HG03060 (cell line): ENCODE results near the gene CHST6.
A peak's percentile ranks its signal among the peaks of the same experiment; 100 is the strongest.
"Not testable (repeated sequence)": the region's sequence is repeated elsewhere in the genome, so short reads cannot be mapped to it uniquely, and the experiment has no call there.

ENCODE experiments used
- ATAC-seq: cut with Tn5 transposase; IDR thresholded peaks from one replicate; pipeline ENCODE4 v1.9.1; 2021; ENCODE audit warnings: low read depth, moderate number of reproducible peaks; ENCODE audit not compliant: unreplicated experiment

CHST6 gene

DNA sequence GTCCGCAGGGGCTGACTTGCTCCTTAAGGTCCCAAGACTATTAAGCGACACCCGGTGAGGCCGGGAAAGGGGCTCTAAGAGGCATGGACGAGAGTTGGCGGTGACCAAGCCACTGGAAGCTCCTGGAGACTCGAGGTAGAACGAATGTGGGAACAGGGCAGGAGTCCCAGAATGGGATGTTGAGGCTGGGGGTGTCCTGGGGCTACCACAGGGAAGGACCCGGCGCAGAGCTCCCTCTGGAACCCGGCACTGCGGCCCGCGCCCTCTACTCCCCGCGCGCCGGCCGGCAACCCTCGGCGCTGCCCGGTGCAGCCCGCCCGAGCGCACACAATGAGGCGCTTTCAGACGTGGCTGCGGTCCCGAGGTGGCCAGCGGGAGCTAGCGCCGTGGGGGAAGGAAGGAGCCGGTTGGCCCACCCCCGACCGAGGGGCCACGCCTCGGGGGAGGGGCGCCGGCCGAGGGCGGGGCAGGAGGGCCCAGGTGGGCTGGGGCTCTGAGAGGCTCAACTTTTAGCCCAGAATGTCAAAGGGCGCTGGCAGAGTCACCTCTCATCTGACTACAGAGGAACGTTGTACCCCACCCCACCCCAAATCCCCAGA is at the start of gene CHST6:
Gene CHST6 (minus strand): TSS at position 366 of the 599 bp plus-strand sequence. CDS start 15,613 bp downstream, outside the sequence.
- no peak for ATAC-seq

DNA sequence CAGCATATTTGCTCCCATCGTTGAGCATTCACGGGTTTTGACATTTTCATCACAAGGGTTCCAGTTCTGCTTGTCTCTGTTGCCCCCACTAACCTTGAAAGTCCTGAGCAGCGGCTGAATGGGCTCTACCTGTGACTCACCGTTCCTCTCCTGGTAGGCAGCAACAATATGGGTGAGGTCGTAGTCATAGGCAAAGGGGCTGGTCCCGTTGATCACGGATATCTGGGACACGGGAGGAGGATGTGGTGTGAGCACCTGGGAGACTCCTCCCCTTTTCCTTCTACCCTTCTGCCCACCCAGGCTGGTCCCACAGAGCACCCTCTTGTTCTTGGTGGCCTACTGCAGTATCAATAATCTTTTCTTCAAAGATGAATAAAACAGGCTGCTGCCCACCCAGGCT is 47.2 kb upstream of the CHST6 start:
- not testable (repeated sequence) for ATAC-seq

DNA sequence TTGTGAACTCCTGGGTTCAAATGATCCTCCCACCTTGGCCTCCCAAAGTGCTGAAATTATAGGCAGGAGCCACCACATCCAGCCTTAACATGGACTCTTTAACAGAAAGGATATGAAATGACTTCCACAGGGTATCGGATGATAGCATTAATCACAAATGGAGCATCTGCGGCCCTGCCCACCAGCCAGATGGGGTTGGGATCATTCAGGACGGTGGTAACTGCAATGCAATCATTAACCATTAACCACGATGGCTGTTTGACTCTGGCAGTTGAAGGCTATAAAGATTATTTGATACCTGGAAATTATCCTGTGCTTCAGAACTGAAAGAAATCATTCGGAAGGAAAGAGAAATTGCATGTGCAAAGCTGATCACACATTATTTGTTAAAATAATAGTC is 46.0 kb upstream of the CHST6 start:
- ATAC-seq, result no peak

DNA sequence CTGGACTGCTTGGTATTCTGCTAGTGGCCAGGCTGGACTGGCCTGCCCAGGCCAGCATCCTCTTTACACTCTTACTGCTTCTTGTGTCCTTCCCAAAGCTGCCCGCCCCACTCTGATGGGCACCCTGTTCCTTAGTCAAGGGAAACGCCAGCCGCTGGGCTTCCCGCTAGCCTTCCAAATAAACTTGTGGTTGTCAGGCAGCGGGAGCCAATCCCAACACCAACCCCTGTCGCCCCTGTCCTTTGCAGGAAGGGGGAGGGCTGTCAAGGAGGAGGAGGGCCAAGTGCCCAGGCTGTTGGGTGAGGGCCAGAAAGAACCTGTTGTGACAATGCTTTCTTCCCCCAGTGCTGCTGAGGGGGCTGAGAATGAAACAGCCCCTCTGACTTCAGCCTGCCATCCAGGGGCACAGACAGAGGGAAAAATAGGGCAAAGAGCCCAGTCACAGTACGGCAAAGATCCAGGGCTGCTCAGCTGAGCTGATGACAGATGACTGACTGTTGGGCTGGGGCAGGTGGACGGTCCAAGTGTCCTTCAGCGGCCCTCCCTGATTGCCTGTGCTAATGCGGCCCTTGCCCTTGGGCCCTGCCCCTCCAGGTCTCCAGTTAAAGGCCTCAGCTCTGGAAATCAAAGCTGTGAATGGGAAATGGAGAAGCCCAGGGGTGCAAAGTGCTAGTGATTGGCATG is 43.8 kb upstream of the CHST6 start:
- not testable (repeated sequence) for ATAC-seq

DNA sequence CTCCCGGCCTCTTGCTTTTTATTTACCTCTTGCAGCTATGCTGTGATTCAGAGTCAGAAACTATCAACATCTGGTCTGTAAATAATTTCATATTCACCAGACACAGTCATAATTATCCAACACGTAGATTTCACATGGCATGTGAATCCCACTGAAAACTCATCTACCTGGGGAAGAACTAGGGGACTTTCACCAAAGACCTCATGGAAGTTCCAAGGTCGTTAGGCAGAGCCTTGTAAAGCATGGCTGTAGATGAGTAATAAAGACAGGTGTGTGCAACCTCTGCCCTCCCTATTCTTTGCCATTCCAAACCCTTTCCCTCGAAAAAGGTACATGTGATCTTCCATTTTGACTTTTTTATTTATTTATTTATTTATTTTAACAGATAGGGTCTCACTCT is 42.5 kb upstream of the CHST6 start:
- no peak for ATAC-seq

DNA sequence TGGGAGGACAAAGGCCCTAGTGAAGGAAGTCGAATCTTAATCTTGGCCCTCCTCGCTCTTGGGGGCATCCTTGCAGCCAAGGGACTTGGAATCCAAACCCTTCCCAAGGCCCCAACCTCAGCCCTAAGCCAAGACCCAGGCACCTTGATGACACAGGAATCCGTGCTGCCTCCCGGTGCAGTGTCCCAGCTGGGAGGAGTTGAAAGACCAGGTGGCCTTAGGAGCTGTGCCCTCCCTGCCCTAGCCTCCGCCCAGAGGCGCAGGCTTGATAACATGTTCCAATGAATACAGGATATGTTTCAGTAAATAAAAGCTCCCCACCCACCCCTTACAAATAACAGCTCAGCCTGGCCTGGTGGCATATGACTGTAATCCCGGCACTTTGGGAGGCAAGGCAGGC is 40.7 kb upstream of the CHST6 start, which contains the start of gene CHST5:
Gene CHST5 (minus strand): TSS at position 208 of the 400 bp plus-strand sequence. CDS start 5,724 bp downstream, outside the sequence.
- ATAC-seq, result no peak

DNA sequence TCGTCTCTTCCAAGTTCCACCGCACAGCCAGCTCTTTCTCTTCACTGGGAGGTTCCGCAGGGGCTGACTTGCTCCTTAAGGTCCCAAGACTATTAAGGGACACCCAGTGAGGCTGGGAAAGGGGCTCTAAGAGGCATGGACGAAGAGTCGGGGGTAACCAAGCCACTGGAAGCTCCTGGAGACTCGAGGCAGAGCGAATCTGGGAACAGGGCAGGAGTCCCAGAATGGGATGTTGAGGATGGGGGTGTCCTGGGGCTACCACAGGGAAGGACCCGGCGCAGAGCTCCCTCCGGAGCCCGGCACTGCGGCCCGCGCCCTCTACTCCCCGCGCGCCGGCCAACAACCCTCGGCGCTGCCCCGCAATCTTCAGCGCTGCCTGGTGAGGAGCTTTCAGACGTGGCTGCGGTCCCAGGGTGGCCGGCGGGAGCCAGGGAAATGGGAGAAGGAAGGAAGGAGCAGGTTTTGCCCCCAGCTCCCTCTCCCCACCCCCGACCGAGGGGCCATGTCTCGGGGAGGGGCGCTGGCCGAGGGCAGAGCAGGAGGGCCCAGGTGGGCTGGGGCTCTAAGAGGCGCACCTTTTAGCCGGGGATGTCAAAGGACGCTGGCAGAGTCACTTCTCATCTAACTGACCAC is 40.1 kb upstream of the CHST6 start:
- ATAC-seq, result no peak

DNA sequence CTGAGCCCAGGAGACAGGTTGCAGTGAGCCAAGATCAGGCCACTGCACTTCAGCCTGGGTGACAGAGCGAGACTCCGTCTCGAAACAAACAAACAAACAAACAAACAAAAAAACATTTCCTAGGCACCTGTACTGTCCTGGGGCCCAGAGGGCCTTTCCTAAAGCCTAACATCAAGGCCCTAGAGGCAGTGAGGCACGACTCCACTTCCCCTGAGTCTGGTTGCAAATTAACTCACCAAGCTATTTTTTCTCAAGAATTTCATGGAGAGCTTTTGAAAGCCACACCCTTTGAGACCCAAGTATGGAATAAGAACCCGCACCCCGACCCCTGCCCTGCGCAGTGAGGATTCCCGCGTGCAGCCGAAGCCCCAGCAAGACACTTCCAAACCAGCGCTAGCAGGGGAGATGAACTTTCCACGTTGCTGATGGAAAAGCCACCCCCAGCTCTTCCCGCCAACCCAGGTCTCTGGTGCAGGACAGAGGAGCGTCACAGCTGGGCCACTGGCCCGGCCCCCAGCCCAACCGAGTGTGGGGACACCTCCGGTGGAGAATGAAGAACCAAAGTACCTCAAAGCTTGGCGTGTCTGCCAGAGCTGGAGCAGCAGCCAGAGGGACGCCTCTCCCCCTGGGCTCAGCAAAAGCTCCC is 39.4 kb upstream of the CHST6 start:
- ATAC-seq, result no peak

DNA sequence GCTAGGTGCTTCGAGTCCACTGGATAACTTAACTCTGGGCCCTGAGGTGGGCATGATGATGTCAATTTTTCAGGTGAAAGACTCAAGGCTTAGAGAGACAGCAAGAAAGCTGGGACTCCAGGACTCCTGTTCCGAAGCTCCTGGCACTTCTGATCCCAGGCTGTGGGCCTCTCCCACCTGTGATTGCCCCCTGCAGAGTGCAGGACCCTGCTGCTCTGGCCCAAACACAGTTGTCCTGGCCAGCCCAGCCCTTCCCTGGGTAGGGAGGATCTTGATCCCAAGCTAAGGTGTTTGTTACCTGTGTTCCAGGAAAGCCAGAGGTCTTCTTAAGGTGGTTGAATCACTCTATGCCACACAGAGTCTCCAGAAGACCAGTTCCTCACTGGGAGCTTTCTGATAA is 37.5 kb upstream of the CHST6 start:
- no peak for ATAC-seq

DNA sequence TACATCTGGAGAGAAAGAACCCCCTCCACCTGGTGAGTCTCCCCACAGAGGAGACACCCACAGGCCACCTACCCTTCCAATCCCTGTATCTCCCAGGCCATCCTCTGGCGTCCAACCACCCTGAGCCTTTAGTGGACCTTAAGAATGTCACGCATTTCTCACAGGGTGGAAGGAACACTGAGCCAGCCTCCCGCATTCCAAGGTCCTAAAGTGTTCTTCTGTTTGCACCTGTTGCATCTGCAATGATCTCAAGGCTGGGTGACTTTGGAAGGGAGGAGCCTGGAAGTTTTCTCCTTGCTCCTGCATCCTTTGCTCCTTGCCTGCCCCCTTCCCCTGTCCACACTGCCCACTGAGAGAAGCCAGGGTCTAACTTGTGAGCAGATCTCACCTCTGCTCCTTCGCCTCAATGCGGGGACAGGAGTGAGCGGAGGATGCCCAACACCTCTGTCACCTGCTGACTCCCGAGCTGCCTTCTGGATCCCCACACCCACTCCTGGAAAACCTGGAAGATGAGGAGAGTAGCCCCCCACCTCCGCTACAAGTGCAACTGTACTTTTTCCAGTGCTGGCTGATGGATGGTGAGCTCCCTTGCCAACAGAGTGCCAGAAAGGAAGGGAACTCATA is 37.0 kb upstream of the CHST6 start:
- no peak for ATAC-seq

DNA sequence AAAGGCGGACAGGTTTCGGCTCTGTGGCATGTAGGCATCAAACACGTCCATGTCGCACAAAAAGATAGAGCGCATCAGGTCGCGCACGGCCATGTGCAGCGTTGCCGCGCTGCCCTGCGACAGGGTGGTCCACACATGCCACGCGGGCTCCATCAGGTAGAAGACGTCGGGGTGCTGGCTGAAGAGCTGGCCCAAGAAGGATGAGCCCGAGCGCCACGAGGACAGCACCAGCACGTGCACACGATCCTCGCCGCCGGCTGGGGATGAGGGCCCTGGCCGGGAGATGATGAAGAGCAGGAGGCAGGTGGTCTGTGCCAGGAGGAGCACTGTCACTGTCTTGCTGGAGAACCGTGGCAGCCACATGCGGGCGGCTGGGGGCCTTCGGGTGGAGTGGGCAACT is 34.7 kb upstream of the CHST6 start:
- ATAC-seq, result no peak

DNA sequence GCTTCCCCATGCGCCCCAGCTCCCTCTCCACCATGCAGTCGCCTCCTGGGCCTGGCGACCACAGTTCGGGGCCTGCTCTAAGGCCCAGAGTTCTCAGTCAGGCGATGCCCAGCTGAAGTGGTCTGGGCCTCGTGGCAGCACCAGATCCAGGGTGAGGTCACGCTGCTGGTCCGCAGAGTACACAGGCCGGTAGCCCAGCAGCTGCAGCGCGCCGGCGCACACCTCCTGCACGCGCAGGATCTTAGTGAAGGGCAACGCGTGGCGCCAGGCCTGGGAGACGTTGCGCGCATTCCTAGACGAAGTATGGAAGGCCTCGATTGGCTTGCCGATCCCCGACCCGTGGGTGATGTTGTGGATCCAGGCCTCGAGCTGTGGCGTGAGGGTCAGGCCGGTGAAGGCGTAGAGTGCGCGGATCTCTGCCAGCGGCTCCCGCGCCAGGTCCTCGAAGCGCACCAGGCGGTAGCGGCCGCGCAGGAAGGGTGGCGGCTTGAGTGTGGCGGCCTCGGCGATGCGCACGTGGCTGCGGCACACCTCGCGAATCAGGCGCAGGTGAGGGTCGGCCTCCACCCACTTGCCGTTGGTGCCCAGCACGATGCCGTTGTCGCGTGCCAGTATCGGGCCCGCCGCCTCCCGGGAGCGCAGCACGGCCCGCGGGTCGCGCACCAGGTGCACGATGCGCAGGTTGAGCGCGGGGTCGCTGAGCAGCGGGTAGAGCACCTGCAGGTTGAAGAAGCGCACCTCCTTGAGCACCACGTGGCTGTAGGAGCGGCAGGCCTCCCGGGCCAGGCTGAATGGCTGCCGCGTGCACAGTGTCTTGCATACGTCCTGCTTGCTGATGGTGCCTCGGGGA is 34.0 kb upstream of the CHST6 start:
- ATAC-seq, result no peak

DNA sequence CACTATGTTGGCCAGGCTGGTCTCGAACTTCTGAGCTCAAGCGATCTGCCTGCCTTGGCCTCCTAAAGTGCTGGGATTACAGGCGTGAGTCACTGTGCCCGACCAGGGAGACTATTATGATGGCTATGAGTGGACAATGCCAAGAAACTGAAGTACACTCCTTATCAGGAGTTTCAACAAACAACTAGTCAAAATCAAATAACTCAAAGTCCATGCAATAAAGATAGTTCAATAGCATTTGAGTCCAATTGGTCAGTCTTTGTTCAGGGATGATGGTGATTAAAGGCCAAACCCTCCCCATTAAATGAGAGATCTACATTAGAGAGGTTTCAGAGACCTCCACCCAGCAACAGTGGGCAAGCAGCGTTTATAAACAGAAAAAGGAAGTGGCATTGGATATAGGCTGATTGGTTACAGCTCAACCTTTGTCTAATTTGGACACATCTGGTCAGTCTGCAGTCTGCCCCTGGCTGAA is 32.6 kb upstream of the CHST6 start:
- ATAC-seq, result no peak

DNA sequence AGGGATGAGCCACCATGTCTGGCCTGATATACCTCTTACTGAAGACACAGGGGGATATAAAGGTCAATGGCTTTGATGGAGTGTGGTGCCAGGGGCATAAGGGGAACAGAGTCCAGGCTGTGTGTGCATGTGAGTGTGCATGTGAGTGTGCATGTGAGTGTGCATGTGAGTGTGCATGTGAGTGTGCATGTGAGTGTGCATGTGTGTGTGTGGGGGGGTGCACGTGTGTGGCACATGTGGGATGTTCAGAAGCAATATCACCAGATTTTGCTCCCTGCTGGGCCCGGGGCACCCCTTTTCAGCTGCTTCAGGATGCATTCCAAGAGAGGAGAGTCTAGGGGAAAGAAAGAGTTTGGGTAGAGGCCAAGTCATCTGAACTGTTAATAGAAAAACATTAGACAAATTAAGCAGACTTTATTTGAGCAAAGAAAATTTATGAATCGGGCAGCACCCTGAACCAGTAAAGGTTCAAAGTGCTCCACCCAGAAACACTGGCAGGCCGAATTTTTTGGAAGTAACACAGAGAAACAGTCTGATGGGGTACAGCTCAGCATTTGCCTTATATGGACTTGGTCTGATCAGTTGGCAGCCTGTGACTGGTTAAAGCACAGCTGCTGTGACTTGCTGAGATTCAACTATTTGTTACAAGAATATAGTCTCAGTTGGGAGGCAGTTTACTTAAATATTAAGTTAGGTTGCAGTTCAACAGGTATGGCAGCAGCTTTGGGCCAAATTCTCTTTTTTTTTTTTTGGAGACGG is 31.0 kb upstream of the CHST6 start:
- no peak for ATAC-seq

DNA sequence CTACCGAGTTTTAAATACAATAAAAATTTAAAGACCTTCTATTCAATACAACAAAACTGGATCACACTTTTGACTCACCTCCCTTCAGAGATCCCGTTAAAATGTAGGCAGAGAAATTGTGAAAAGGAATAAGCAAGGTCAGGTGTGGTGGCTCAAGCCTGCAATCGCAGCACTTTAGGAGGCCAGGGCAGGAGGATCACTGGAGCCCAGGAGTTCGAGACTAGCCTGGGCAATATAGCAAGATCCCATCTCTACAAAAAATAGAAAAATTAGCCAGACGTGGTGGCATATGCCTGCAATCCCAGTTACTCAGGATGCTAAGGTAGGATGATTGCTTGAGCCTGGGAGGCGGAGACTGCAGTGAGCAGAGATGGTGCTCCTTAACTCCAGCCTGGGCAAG is 23.9 kb upstream of the CHST6 start:
- ATAC-seq, result no peak

DNA sequence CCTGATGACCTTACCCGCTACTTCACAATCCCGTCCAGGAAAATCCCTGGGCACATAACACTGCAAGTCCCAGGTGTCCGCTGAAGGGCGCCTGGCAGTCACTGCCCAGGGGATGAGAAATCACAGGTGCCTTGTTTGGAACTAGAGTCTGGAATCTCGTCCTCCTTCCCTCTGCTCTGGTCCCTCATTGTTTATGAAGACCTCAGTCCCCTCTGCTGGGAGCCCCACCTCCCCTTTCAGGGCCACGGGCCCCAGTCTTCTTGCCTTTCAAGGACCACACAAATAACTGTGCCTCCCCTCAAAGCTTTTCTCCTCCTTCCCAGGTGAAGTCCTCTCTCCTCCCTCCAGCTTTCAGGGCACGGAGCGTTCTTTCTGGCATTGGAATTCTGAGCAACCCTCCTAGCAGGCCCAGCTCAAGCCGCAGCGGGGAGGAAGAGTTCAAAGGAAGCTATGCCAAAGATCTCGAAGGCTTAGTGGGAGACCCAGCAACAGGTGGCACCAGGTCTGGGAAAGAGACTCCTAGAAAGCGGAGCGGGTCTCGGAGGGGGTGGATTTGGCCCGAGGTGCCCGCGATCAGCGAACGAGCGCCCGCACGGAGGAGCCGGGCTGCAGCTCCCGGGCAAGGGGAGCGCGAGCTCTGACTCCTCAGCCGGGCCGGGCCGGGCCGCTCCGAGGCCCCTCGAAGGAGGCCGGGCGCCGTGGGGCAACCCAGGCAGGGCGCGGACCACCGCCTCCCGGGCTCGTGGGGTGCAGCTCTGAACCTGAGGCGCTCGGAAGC is 21.1 kb upstream of the CHST6 start:
- ATAC-seq, result peak; percentile 3

DNA sequence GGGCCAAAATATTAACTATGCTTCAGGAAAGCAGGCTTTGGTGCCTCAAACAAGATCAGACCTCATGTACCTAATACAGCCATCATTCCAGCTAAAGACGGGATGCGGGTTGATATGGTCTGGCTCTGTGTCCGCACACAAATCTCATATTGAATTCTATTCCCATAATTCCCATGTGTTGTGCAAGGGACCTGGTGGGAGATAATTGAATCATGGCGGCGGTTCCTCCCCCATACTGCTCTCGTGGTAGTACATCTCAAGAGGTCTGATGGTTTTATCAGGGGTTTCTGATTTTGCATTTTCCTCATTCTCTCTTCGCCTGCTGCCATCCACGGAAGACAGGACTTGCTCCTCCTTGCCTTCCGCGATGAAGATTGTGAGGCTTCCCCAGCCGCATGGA is 19.1 kb upstream of the CHST6 start:
- no peak for ATAC-seq

DNA sequence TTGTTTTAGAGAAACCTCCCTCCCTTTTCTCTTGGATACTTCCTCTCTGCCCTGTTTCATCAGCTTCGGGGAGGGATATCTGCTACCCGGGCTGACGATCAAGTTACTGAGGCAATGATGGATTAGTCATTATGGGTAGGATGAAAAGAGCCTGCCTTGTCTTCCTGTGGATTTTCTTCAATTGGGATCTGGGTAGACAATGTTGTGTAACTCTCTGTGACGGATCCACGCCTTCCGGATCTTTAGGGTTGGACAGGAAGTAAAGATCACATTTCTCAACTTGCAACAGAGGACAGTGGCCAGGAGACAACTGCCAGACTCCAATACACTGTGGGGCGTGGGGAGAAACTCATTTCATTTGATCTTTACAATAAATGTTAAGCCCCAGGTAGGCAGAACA is 11.3 kb upstream of the CHST6 start:
- ATAC-seq, result no peak
